CD4-positive, alpha-beta T cell treated with Interleukin-15 for 4 hours (primary cell): Measurements from ENCODE around the gene ATP5PF.
"Not testable (repeated sequence)": the region's sequence is repeated elsewhere in the genome, so short reads cannot be mapped to it uniquely, and the experiment has no call there.

Source experiments
- DNase-seq: peaks from one replicate; pipeline ENCODE4 v3.0.0-alpha.2; 2020; ENCODE audit warnings: low spot score

The ATP5PF gene

DNA sequence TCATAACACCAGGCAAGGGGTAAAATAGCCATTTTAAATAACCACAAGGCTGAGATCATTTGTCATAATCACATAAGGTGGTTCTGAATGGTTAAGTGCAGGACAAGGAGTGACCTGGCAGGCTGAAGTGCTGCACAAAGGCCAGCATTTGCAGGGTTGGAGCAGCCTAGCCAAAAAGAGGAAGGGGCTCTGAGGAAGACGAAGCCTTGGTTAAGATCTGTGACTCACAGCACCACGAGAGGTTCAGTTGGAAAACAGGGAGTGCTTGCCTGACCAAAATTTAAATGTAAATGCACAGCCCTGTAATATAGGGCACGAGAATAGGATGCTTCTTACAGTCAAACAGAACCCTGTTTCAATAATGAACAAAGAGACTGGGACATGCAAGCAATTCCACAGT lies 12.1 kb downstream of the ATP5PF start:
- no peak for DNase-seq

DNA sequence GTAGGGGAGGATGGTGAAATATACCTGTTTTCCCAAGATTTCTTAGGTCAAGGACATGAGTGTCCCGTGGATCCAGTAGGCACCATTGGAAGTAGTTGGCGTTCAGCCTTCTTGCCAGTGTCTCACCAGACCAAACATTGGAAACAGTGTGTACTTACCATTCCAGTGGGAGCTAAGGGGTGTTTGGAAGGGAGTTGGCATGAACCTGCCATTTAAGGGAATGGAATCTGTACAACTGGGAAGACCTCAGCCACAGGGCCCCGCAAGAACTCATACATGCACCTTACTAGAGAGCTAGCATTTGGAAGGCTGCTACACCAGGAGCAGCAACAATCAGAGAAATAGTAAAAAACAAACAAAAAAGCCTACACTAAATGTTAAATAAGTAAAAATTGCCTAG lies 12.7 kb downstream of the ATP5PF start:
- no peak for DNase-seq

DNA sequence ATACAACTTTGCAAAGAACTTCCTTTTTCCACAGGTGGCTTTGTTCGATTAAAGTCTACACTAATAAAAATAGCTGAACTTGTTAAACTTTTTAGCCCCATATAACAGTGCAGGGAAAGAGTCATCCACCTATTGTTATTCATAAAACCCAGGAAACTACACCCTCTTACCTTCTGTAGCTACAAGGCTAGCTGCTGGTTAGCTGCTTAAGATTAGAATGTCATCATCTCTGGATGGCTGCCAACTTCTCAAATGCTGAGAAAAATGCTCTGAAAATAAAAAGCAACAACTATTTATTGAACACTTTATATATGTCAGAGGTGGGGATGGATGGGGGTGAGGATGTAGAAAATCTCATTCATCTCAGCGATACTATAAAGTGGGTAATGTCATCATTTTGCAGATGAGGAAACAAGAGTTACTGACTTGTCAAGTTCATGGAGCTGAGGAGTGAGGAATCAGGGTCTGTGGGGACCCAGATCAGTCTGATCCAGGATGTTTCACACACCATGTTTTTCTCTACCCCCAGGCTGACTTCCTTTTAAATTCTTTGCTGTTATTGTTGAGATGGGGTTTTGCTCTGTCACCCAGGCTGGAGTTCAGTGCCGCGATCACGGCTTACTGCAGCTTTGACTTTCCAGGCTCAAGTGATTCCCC lies 17.1 kb downstream of the ATP5PF start:
- no peak for DNase-seq

DNA sequence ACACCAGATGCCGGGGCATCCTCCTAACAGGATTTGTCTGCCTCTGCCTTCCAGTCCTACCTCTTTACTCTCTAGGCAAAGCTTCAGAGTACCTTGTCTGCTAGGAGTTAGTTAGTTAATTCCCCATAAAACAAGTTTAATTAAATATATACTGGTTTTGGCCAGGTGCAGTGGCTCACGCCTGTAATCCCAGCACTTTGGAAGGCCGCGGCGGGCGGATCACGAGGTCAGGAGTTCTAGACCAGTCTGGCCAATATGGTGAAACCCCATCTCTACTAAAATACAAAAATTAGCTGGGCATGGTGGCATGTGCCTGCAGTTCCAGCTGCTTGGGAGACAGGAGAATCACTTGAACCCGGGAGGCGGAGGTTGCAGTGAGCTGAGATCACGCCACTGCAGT lies 20.6 kb downstream of the ATP5PF start:
- DNase-seq: not testable (repeated sequence)

DNA sequence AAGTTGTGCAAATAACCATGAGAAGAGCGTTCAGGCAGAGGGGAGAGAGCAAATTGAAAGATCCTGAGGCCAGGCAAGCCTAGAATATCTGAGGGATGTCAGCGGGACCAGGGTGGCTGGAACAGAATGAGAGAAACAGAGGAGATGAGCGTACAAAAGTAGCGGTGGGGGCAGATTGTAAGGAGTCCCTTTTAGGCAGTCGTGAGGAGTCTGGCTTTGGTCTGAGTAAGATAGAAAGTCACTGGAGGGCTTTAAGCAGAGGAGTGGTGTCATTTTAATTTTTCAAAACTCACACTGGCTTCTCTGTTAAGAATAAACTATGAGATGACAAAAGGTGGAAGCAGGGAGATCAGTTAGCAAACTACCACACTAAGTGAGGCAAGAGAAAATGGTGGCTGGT lies 24.2 kb downstream of the ATP5PF start:
- no peak for DNase-seq

DNA sequence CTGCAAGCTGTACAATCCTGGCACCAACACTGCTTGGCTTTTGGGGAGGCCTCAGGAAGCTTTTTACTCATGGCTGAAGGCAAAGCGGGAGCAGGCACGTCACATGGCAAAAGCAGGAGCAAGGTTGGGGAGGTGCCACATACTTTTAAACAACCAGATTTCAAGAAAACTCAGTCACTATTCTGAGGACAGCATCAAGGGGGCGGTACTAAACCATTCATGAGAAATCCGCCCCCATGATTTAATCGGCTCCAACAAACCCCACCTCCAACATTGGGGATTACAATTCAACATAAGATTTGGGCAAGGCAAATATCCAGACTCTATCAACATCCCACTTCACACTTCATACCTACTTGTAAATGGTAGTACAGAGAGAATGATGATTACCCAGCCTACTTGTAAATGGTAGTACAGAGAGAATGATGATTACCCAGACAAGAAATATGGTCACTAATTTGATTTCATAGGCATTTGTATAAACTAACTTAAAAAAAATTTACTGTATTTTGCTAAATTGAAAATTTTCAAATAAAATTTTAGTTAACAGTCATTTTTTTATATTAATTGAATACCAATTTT lies 24.9 kb downstream of the ATP5PF start:
- DNase-seq: no peak

DNA sequence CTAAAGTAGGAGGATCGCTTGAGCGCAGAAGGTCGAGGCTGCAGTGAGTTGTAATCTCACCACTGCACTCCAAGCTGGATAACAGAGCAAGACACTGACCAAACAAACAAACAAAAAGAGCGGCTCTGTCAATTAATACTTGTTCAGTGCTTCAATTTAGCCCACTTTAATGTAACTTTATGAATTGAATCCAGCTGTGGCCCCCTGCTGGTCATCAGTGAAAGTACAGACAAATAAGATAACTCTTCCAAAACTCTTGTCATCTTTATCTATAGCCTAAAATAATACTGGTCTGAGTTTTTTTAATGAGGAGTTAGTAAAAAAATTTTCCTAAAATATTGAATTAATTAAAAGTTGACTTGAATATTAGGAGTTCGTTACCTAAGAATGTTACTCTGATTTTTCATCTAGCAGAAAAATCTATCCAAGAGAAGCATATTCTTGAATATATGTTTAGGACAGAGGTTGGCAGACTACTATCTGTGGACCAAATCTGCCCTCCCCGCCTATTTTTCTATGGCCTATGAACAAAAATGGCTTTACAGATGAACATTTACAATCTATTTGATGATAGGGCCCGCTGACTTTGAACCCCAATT lies 26.1 kb downstream of the ATP5PF start:
- peak; percentile 67 for DNase-seq

DNA sequence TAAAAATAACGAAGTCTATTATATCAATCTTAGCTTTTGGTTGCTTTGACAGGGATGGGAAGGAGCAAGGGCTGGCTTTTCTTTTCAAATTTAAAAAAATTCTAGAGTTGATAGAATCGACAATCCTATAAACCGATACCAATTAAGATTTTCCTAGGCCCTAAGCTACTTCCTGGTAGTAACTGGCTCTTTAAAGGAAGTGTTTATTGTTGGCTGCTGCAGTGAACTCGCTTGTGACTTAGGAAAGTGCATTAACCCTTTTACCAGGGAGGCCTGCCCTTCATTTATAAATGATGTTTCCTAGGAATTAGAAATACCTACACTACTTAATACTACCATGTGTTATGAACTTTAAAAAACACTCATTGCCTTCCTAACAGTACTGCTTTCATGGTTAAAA lies 33.2 kb downstream of the ATP5PF start:
- DNase-seq: no peak

DNA sequence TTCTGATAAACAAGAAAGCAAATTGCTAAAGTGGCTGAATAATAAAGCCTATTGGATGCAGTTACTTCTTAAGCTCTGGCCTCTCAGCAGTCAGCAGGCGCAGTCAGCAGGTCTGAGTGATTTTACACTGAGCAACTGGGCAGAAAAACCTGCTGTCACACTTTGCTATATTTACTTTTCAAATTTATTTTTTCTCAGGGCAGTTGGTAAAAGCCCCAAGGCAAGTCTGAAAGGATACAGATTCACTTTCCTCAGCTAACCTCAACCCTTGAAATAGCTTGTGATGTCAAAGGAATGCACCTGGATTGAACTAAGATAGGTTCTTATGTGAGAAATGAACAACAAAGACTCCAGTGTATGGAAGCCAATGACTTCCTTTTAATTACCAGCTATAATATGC lies 34.0 kb downstream of the ATP5PF start:
- DNase-seq: no peak

DNA sequence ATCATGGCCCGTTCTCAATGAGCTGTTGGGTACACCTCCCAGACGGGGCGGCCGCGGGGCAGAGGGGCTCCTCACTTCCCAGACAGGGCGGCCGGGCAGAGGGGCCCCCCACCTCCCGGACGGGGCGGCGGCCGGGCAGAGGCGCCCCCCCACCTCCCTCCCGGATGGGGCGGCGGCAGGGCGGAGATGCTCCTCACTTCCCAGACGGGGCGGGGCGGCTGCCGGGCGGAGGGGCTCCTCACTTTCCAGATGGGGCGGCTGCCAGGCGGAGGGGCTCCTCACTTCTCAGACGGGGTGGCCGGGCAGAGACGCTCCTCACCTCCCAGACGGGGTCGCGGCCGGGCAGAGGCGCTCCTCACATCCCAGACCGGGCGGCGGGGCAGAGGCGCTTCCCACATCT lies 39.2 kb downstream of the ATP5PF start:
- DNase-seq: not testable (repeated sequence)

DNA sequence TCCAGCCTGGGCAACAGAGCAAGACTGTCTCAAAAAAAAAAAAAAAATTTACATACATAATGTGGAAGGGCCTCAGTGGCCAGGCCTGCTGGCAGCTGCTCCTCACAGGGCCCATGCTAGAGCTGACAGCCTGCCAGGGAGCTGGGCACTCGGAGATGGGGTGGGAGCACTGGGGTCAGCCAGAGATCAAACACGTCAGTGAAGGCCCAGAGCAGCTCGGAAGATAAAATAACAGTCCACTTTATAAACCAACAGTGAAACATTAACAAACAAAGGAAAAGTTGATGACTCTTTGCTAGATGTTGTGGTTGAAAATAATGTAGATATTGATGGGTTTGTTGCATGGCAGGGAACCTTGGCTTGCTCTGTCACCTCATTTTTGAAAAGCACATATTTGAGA lies 42.7 kb downstream of the ATP5PF start:
- DNase-seq: no peak

DNA sequence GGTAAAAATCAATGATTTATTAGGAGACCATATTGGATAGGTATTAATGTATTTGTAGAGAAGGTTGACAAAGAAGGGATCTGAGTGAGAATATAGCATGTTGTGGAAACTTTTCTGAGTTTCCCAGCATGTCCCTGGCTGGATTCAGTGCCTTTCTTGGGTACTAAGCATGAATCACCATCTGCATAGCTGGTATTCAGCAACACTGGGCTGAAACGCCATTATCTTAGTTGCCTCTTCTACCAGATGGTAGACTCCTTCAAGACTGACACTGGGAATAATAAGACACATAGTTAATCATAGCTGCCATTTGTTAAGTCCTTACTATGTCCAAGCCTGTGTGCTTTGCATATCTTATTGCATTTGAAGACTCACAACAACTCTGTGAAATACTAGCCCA lies 45.5 kb downstream of the ATP5PF start:
- no peak for DNase-seq

DNA sequence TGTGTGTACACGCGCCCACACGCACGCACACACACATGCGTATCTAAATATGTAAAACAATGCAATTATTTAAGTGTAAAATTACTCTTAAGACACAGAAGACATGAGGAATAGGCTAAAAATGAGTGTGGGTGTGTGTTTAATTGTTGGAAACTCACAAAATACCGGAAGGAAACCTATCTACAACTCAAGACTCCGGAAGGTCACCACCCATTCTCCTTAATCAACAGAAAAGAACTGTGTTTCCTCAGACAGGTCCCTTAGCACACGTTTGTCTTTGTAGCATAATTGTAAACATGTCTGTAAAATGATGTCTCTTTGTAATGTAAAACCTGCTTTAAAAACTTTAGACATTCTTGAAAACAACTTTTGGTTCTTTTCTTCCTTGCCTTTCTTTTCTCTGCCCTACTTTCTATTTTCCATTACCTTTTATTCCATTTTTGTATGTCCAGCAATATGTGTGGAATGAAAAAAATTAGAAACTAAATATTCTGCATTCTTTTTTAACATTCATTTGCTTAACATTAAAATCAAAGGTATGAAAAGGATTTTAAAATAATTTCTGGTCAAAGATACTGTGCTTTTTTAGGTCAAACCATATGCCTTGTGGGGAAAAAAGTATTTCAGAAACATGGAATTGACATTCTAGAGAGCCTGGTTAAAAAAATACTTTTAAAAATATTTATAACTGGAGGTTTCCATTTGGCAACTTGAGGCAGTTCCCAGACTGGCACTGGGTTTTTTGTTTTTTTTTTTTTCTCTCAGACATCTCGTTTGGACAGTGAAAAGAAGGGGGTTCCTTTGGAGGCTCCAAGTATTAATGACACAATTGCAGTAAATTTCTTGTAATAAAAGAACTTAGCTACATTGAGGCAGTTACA lies 46.2 kb downstream of the ATP5PF start:
- DNase-seq: no peak

DNA sequence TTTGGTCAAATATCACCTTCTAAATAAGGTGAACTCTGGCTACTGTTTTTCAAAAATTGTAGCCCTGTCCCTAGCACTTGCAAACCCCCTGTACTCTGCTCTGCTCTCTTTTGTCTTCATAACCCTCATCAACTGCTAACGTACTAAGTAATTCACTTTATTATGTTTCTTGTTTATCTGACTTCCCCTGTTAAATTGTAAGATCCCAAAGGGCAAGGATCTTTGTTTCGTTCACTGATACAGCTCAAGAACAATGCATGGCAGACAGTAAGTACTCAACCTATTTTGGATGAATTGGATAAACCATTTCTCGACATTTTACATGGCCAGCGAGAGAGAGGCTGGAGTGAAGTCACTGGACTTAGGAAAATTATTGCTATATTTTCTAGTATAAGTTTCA lies 46.9 kb downstream of the ATP5PF start:
- no peak for DNase-seq

DNA sequence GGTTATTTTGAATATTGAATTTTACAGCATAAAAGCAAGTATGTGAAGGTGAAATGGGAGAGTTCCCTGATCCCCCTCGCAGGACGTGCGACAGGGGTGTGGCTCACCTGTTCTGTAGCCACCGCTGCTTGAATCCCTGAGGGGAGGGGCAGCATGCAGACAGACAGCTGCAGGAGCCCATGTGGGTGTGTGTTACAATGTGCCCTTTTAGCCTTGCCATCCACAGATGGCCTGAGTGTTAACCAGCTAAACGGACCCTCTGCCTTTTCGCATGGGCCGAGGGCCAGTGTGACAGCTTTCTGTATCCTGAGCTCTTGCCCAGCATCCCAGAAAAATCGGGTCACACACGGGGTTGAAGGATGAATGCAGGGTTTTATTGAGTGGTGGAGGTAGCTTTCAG lies 52.3 kb downstream of the ATP5PF start:
- no peak for DNase-seq

DNA sequence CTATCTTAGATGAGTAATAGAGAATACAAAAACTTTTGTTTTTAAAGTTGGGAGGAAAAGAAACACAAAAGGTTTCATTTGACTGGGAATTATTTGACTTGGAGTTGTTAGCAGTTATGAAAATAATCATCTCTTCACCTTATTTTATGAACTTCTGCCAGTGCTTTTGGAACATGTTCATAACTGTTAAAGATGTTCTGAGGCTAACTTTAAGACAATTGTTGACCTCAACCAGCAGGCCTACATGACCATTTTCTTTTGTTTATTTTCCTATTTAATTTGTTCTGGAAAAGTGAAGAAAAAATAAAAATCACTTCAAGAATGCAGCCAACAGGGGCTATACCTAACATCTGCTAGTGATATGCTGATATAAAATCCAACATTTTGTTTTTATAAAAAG lies 58.3 kb downstream of the ATP5PF start:
- DNase-seq: no peak
